Thoracic aorta (tissue), 2 donors: Measurements from ENCODE around the gene BRMS1L. TPM values are rescaled to one million over a fixed set of nuclear protein-coding genes. Genes with fewer than 3 reads are reported as not detected.
A peak's percentile ranks its signal among the peaks of the same experiment; 100 is the strongest.

Source experiments
- ATAC-seq: fragments of 150-250 bp; one replicate; pipeline ENCODE4 v1.8.0; 2017; ENCODE audit warnings: low read depth; ENCODE audit not compliant: insufficient number of reproducible peaks, low FRiP score
- DNase-seq: peaks from one replicate; pipeline ENCODE4 v3.0.0-alpha.2; 2020; ENCODE audit warnings: low spot score
- H3K27ac ChIP-seq, 2 donors: fragments of 200-600 bp; sonication (generic); 1 replicate in 1 of 2; 2 replicates in 1 of 2; pipeline ENCODE4 v1.5.1; 2016; ENCODE audit warnings: mild to moderate bottlenecking in 2 of 2, moderate library complexity in 2 of 2
- H3K27me3 ChIP-seq: fragments of 200-600 bp; sonication (generic); replicated peaks from 2 replicates; pipeline ENCODE4 v1.6.0; 2016; ENCODE audit warnings: mild to moderate bottlenecking; ENCODE audit not compliant: insufficient read depth
- H3K36me3 ChIP-seq: fragments of 200-600 bp; sonication (generic); one replicate; pipeline ENCODE4 v1.5.1; 2016
- H3K4me1 ChIP-seq, 2 donors: fragments of 200-600 bp; sonication (generic); 1 replicate in 1 of 2; 2 replicates in 1 of 2; pipeline versions ENCODE4 v1.5.1 to v1.6.0; 2016; ENCODE audit warnings: low read depth in 2 of 2, mild to moderate bottlenecking in 1 of 2; ENCODE audit not compliant: control insufficient read depth in 1 of 2
- H3K4me3 ChIP-seq: fragments of 200-600 bp; sonication (generic); 2 replicates; pipeline ENCODE4 v1.5.1; 2016; ENCODE audit warnings: mild to moderate bottlenecking
- H3K9me3 ChIP-seq: fragments of 200-600 bp; sonication (generic); 2 replicates; pipeline ENCODE4 v1.5.1; 2016
- total RNA-seq, 2 donors: library from RNA; depleted of rRNA; stranded (reverse); fragments of >200 nt; gene quantifications; one replicate each; pipeline versions ENCODE4 v1.1.0 to v1.2.3, GENCODE V29; 2016
- TF ChIP-seq, protein P1 (sequence below): fragments of 200-600 bp; sonication (generic); IDR thresholded peaks from one replicate; pipeline ENCODE4 v1.5.1; 2019; ENCODE audit warnings: antibody characterized with exemption

BRMS1L gene
- total RNA-seq, 2 donors from 2014 or later, result 5.0 to 12.8 TPM

DNA sequence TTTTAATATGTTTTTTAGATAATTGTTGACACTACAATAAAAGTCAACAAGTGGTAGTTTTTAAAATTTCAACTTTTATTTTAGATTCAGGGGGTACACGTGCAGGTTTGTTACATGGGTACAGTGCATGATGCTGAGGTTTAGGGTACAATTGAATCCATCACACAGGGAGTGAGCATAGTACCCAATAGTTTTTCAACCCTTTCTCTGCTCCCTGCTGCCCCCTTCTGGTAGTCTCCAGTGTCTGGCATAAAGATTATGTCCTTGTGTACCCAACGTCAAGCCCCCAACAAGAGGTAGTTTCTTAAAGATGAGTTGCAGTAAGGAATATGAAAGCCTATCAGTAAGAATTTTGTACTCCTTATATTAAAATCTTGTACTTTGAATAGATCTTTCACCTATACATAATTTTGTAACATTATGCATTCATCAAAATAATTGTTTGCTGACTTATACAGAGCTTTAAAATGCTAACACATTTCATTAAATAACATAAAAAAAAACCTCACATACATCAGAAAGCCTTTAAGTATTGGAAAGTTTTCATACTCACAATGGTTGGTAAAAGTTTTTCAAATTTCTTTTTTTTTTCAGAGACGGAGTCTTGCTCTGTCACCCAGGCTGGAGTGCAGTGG lies 11.7 kb upstream of the BRMS1L start:
- H3K4me1 ChIP-seq, result no peaks in the 10 kb centered on the region
- H3K27ac ChIP-seq, result no peak overlapping the region
- TF ChIP-seq, protein P1, sequence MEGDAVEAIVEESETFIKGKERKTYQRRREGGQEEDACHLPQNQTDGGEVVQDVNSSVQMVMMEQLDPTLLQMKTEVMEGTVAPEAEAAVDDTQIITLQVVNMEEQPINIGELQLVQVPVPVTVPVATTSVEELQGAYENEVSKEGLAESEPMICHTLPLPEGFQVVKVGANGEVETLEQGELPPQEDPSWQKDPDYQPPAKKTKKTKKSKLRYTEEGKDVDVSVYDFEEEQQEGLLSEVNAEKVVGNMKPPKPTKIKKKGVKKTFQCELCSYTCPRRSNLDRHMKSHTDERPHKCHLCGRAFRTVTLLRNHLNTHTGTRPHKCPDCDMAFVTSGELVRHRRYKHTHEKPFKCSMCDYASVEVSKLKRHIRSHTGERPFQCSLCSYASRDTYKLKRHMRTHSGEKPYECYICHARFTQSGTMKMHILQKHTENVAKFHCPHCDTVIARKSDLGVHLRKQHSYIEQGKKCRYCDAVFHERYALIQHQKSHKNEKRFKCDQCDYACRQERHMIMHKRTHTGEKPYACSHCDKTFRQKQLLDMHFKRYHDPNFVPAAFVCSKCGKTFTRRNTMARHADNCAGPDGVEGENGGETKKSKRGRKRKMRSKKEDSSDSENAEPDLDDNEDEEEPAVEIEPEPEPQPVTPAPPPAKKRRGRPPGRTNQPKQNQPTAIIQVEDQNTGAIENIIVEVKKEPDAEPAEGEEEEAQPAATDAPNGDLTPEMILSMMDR, result peak; percentile 54
- no peaks in the 10 kb centered on the region for H3K27me3 ChIP-seq
- ATAC-seq (no peak), DNase-seq (peak; percentile 11)
- H3K4me3 ChIP-seq, result no peak overlapping the region
- H3K9me3 ChIP-seq, result no peaks in the 10 kb centered on the region
- no peaks in the 10 kb centered on the region for H3K36me3 ChIP-seq

DNA sequence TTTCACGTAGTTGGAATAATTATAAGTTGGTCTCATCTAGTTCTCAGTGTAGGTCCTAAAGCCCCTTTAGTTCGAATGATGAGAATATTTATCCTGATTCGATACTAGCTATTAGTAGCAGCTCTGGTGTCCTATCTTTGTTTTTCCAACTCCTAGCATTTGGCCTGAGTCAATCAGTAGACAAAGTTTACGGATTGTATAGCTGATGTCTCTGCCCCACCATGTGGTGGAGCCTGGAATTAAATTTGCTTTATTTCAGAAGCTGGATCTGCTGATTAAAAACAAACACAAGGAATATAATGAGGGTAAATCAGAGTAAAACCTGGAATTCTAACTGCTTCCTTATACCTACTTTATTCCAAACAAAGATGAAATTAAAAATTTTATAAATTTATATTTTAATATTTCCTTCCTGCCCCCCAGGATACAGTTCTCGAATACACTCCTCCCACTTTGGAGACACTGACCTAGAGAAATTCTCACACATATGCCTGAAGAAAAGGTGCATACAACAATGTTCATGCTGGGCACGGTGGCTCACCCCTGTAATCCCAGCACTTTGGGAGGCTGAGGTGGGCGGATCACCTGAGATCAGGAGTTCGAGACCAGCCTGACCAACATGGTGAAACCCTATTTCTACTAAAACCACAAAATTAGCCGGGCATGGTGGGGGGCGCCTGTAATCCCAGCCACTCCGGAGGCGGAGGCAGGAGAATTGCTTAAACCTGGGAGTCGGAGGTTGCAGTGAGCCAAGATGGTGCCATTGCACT lies 7.6 kb upstream of the BRMS1L start:
- Histone ChIP-seq H3K9me3 (no peaks in the 10 kb centered on the region), H3K4me3 (no peak overlapping the region), H3K4me1 (no peaks in the 10 kb centered on the region), H3K27me3 (no peaks in the 10 kb centered on the region), H3K27ac (no peak overlapping the region), H3K36me3 (no peaks in the 10 kb centered on the region)
- no peak for DNase-seq
- TF ChIP-seq, protein P1, result peak; percentile 57
- no peak for ATAC-seq

DNA sequence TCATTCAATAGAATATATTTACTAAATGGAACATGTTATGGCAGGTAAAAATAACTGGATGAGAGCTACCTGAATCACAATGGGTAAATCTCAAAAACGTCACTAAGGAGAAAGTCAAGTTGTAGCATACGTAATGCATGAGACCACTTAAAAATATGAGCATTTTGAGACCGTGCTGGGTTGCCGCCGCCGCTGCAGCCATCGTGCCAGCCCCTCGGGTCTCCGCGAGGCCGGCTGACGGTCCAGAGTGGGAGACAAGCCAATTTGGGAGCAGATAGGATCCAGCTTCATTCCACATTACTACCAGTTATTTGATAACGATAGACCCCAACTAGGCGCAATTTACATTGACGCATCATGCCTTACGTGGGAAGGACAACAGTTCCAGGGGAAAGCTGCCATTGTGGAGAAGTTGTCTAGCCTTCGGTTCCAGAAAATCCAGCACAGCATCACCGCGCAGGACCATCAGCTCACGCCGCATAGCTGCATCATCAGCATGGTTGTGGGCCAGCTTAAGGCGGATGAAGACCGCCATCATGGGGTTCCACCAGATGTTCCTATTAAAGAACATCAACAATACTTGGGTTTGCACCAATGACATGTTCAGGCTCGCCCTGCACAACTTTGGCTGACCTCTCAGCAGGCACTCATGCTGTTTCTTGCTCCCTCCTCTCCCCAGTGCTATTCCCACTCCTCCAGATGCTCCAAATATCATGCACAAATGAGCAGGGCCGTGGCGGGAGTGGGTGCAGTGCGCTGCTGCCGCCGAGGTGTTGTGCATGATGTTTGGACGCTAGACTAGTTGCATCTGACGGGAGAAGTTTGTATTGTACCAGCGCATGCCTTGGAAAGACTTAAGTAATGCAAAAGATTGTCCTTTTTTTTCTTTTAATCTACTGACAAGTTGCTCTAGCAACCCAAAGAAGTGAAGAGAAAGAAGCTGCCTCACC lies 6.3 kb upstream of the BRMS1L start:
- TF ChIP-seq, protein P1, result no peak
- no peaks in the 10 kb centered on the region for H3K27me3 ChIP-seq
- no peak for ATAC-seq
- no peaks in the 10 kb centered on the region for H3K4me1 ChIP-seq
- no peaks in the 10 kb centered on the region for H3K36me3 ChIP-seq
- no peak for DNase-seq
- no peak overlapping the region for H3K27ac ChIP-seq
- no peaks in the 10 kb centered on the region for H3K9me3 ChIP-seq
- no peak overlapping the region for H3K4me3 ChIP-seq

DNA sequence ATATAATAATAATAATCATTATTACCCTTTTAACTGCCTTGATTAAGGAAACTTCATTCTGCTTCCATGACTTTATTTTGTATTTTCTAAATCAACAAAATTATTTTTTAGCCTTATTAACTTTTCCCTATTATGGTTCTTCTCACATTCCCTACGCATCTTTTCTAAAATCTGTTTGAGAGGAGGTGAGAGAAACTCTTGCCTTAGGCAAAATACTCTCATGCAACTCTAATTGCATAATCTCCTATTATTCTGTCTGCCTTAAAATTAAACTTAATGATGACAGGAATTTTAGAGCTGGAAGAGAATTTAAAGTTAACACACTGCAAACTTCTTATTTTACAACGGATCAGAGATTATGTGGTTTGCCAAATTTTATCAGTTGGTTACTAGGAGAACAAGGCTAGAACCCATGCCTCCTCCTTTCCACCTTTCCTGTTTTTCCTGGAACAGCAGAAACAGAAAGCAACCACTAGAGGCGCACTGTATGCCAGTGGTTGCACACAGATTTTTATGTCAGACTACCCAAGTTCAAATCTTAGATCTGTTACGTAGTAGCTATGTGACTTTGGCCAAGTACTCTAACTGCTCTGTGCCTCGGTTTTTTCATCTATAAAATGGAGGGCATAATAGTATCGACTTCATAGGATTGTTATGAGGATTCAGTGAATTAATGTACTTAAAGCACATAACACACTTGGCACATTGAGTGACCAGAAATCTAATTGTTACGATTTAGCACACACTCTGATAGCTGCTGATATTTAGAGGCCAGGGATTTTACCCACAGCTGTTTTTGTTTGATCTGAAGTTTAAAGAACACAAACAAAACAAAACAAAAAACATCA lies 4.3 kb upstream of the BRMS1L start:
- TF ChIP-seq, protein P1, result peak; percentile 56
- Histone ChIP-seq H3K9me3 (no peaks in the 10 kb centered on the region), H3K27me3 (no peaks in the 10 kb centered on the region), H3K36me3 (no peaks in the 10 kb centered on the region), H3K4me3 (no peak overlapping the region), H3K4me1 (no peaks in the 10 kb centered on the region), H3K27ac (no peak overlapping the region)
- ATAC-seq (no peak), DNase-seq (no peak)
